Lung (tissue), 12 donors: ENCODE results near the gene MEF2D. TPM values are rescaled to one million over a fixed set of nuclear protein-coding genes. Genes with fewer than 3 reads are reported as not detected.

ENCODE experiments used
- ATAC-seq: fragments of 200-7000 bp; cut with Tn5 transposase; one replicate; pipeline ENCODE4 v1.9.1; 2020; ENCODE audit warnings: moderate number of reproducible peaks; ENCODE audit not compliant: insufficient read depth, low FRiP score
- DNase-seq, 3 donors: peaks; one replicate each; pipeline ENCODE4 v3.0.0-alpha.2; 2013 to 2017
- H3K27ac ChIP-seq, 2 donors: one replicate each; pipeline ENCODE4 v1.5.1; 2013; ENCODE audit warnings: mild to moderate bottlenecking in 2 of 2, moderate library complexity in 2 of 2, control low read depth in 1 of 2, inconsistent platforms in 1 of 2, low read depth in 1 of 2, low read length in 1 of 2
- H3K27me3 ChIP-seq, 3 donors: one replicate each; pipeline ENCODE4 v1.5.1; 2013; ENCODE audit warnings: low read length in 2 of 3; ENCODE audit not compliant: control insufficient read depth in 3 of 3, insufficient read depth in 3 of 3
- H3K36me3 ChIP-seq, 4 donors: one replicate each; pipeline ENCODE4 v1.5.1; 2013; ENCODE audit warnings: low read length in 4 of 4, mild to moderate bottlenecking in 1 of 4, moderate library complexity in 1 of 4; ENCODE audit not compliant: control insufficient read depth in 4 of 4, insufficient read depth in 4 of 4
- H3K4me1 ChIP-seq, 5 donors: one replicate each; pipeline ENCODE4 v1.5.1; 2013; ENCODE audit warnings: low read length in 5 of 5, mild to moderate bottlenecking in 2 of 5, moderate library complexity in 1 of 5; ENCODE audit not compliant: control insufficient read depth in 5 of 5, insufficient read depth in 5 of 5
- H3K4me3 ChIP-seq: one replicate; pipeline ENCODE4 v1.5.1; 2013; ENCODE audit warnings: mild to moderate bottlenecking, control low read depth, moderate library complexity
- H3K9ac ChIP-seq, 2 donors: one replicate each; pipeline ENCODE4 v1.5.1; 2013; ENCODE audit warnings: low read length in 2 of 2, control low read depth in 1 of 2; ENCODE audit not compliant: insufficient read depth in 1 of 2
- H3K9me3 ChIP-seq, 4 donors: one replicate each; pipeline ENCODE4 v1.5.1; 2013; ENCODE audit warnings: low read length in 3 of 4, mild to moderate bottlenecking in 1 of 4, moderate library complexity in 1 of 4; ENCODE audit not compliant: control insufficient read depth in 4 of 4, insufficient read depth in 3 of 4
- CTCF ChIP-seq: IDR thresholded peaks from 2 replicates; pipeline ENCODE4 v1.5.1; 2012; ENCODE audit warnings: mild to moderate bottlenecking; ENCODE audit errors: control extremely low read depth, extremely low read depth
- WGBS, 2 donors: extraction: QIAGEN DNeasy Blood & Tissue Kit; methylation state at CpG; one replicate each; pipeline ENCODE4 v1.1.7; 2013; 5-methylcytosine and 5-hydroxymethylcytosine counted together
- polyA plus RNA-seq, 2 donors: library from polyadenylated mRNA; stranded (reverse); fragments of 200-250 nt; gene quantifications; one replicate each; pipeline ENCODE4 v1.2.1, GENCODE V29; 2013
- total RNA-seq, 2 donors: library from RNA; depleted of rRNA in 1 of 2; stranded (reverse); fragments of >200 nt in 1 of 2; gene quantifications; one replicate each; pipeline ENCODE4 v1.2.1, GENCODE V29; 2014 to 2021
- donor health status: control.
- donor health status: control.
- donor health status: Bipolar disorder and iron deficiency.
- donor health status: healthy.
- donor health status: DM: yes; HTN: yes; CAD: no.

MEF2D gene
- total and polyA plus RNA-seq, 4 donors: 23.0 to 52.5 (median 23.1) TPM

GRCh38 chr1:156504821-156505678 lies 4.5 kb upstream of the MEF2D start:
- Histone ChIP-seq H3K9me3 (no peaks in the 10 kb centered on the region), H3K27me3 (no peaks in the 10 kb centered on the region), H3K27ac (peak overlapping the region; percentile 100), H3K9ac (peak overlapping the region in 1 of 2 donors; percentile 75), H3K4me3 (no peak overlapping the region), H3K36me3 (peaks cover 0 to 3% (median 0%) of the 10 kb centered on the region in 4 donors), H3K4me1 (peaks cover 29 to 44% (median 31%) of the 10 kb centered on the region in 5 donors)
- ATAC-seq: peak; percentile 20
- 2 to 6% methylated on average over 37 to 45 of the region's 45 CpGs for WGBS, 2 donors
- peak; percentile 22 for TF ChIP-seq CTCF
- DNase-seq: peak; percentile 99 to 100 (median 100)

GRCh38 chr1:156504438-156504813 lies 3.9 kb upstream of the MEF2D start:
- no peak for ATAC-seq
- H3K27ac ChIP-seq: peak overlapping the region; percentile 100
- DNase-seq: peak in 2 of 3 donors; percentile 54 to 58
- no peaks in the 10 kb centered on the region for H3K27me3 ChIP-seq
- H3K4me3 ChIP-seq: no peak overlapping the region
- peak overlapping the region in 1 of 2 donors; percentile 14 for H3K9ac ChIP-seq
- no peak for TF ChIP-seq CTCF
- WGBS, 2 donors: 16 to 18% methylated on average over 5 of the region's 5 CpGs
- peaks cover 25 to 44% (median 27%) of the 10 kb centered on the region in 5 donors for H3K4me1 ChIP-seq
- H3K36me3 ChIP-seq: peaks cover 0 to 5% (median 0%) of the 10 kb centered on the region in 4 donors
- H3K9me3 ChIP-seq: no peaks in the 10 kb centered on the region

- H3K4me1 ChIP-seq: peaks cover 24 to 50% (median 31%) of the 10 kb centered on the region in 5 donors
- H3K27me3 ChIP-seq: no peaks in the 10 kb centered on the region
- H3K4me3 ChIP-seq: no peak overlapping the region
- no peak for ATAC-seq
- peak overlapping the region; percentile 100 for H3K27ac ChIP-seq
- 44 to 64% methylated on average over 5 of the region's 5 CpGs for WGBS, 2 donors
- no peak for TF ChIP-seq CTCF
- peak overlapping the region in 1 of 2 donors; percentile 78 for H3K9ac ChIP-seq
- H3K9me3 ChIP-seq: no peaks in the 10 kb centered on the region
- no peak for DNase-seq
- H3K36me3 ChIP-seq: peaks cover 0 to 5% (median 0%) of the 10 kb centered on the region in 4 donors
Observed at GRCh38 chr1:156503698-156504437, 3.3 kb upstream of the MEF2D start.
